D341Med (cell line): Measurements from ENCODE around the gene POTEI.
"Not testable (repeated sequence)": the region's sequence is repeated elsewhere in the genome, so short reads cannot be mapped to it uniquely, and the experiment has no call there.

Source experiments
- DNase-seq: peaks from one replicate; pipeline ENCODE4 v3.0.0; 2012; ENCODE audit warnings: low spot score

Gene POTEI

GRCh38 chr2:130509228-130509627 lies at the start of gene POTEI:
Gene POTEI (minus strand): TSS chr2:130509328. CDS start chr2:130509235, 93 bp downstream.
- DNase-seq: not testable (repeated sequence)

- DNase-seq: not testable (repeated sequence)
Measured at GRCh38 chr2:130556441-130556840, 47.3 kb upstream of the POTEI start.

GRCh38 chr2:130554178-130554577 lies 45.0 kb upstream of the POTEI start:
- DNase-seq: not testable (repeated sequence)

GRCh38 chr2:130549475-130549874 lies 40.3 kb upstream of the POTEI start:
- not testable (repeated sequence) for DNase-seq

GRCh38 chr2:130548418-130548817 lies 39.3 kb upstream of the POTEI start:
- DNase-seq: not testable (repeated sequence)

GRCh38 chr2:130544978-130545377 lies 35.9 kb upstream of the POTEI start:
- not testable (repeated sequence) for DNase-seq

- not testable (repeated sequence) for DNase-seq
Measured at GRCh38 chr2:130543785-130544528, 34.8 kb upstream of the POTEI start.

- not testable (repeated sequence) for DNase-seq
Measured at GRCh38 chr2:130542789-130543188, 33.7 kb upstream of the POTEI start.

GRCh38 chr2:130538271-130538670 lies 29.1 kb upstream of the POTEI start:
- DNase-seq: not testable (repeated sequence)

GRCh38 chr2:130536654-130537053 lies 27.5 kb upstream of the POTEI start:
- DNase-seq: not testable (repeated sequence)

GRCh38 chr2:130531672-130532071 lies 22.5 kb upstream of the POTEI start:
- DNase-seq: not testable (repeated sequence)

GRCh38 chr2:130531225-130531624 lies 22.1 kb upstream of the POTEI start:
- DNase-seq: not testable (repeated sequence)

GRCh38 chr2:130530212-130530611 lies 21.1 kb upstream of the POTEI start:
- DNase-seq: not testable (repeated sequence)

- DNase-seq: not testable (repeated sequence)
Measured at GRCh38 chr2:130529545-130529944, 20.4 kb upstream of the POTEI start.

- not testable (repeated sequence) for DNase-seq
Measured at GRCh38 chr2:130527365-130527967, 18.3 kb upstream of the POTEI start.

- not testable (repeated sequence) for DNase-seq
Measured at GRCh38 chr2:130522390-130522789, 13.3 kb upstream of the POTEI start.

- DNase-seq: not testable (repeated sequence)
Measured at GRCh38 chr2:130520992-130521391, 11.9 kb upstream of the POTEI start, which contains the start of gene CFC1B. Gene CFC1B (plus strand): TSS chr2:130521222. CDS start chr2:130521485, 263 bp downstream.

- DNase-seq: not testable (repeated sequence)
Measured at GRCh38 chr2:130518516-130519106, 9.5 kb upstream of the POTEI start.

- DNase-seq: not testable (repeated sequence)
Measured at GRCh38 chr2:130511747-130512451, 2.8 kb upstream of the POTEI start.

- DNase-seq: not testable (repeated sequence)
Measured at GRCh38 chr2:130510807-130511746, 1.9 kb upstream of the POTEI start.

- DNase-seq: not testable (repeated sequence)
Measured at GRCh38 chr2:130491073-130491472, 18.1 kb downstream of the POTEI start.
